HFF-Myc (cell line): Measurements from ENCODE around the gene NOC2L.

Experiments
- DNase-seq: peaks from one replicate; pipeline ENCODE4 v3.0.0-alpha.2; 2011; ENCODE audit warnings: low read depth; ENCODE audit errors: extremely low read depth
- H3K4me3 ChIP-seq: replicated peaks from 2 replicates; pipeline ENCODE4 v1.5.1; 2011; ENCODE audit warnings: low read depth, mild to moderate bottlenecking, control low read depth, low read length
- CTCF ChIP-seq: IDR thresholded peaks from 2 replicates; pipeline ENCODE4 v1.5.1; 2012; ENCODE audit warnings: mild to moderate bottlenecking, low read depth, low read length, control low read depth; ENCODE audit errors: missing control alignments

Gene NOC2L

GRCh38 chr1:981955-982558 is 23.0 kb upstream of the NOC2L start, which contains the start of gene PERM1:
Gene PERM1 (minus strand): TSS chr1:982093. CDS start chr1:981029, 1,064 bp downstream.
- H3K4me3 ChIP-seq, result no peak within 1 kb of the TSS
- no peak for TF ChIP-seq CTCF
- DNase-seq, result no peak

GRCh38 chr1:981491-981954 is 22.5 kb upstream of the NOC2L start:
- DNase-seq, result no peak
- TF ChIP-seq CTCF, result no peak
- H3K4me3 ChIP-seq, result no peak overlapping the region

- H3K4me3 ChIP-seq, result no peak overlapping the region
- no peak for TF ChIP-seq CTCF
These were observed 21.7 kb upstream of the NOC2L start for GRCh38 chr1:980602-981395.

GRCh38 chr1:980137-980571 is 21.1 kb upstream of the NOC2L start:
- no peak for TF ChIP-seq CTCF
- H3K4me3 ChIP-seq, result no peak overlapping the region
- DNase-seq, result no peak

More at GRCh38 chr1:980602-981395, 21.7 kb upstream of the NOC2L start:
- no peak for DNase-seq

- no peak overlapping the region for H3K4me3 ChIP-seq
- DNase-seq, result no peak
- TF ChIP-seq CTCF, result no peak
These were observed 20.7 kb upstream of the NOC2L start for GRCh38 chr1:979744-980072.

GRCh38 chr1:978835-979743 is 20.0 kb upstream of the NOC2L start:
- no peak for DNase-seq
- no peak overlapping the region for H3K4me3 ChIP-seq
- TF ChIP-seq CTCF, result no peak
